Astrocyte (in vitro differentiated cells and primary cell): ENCODE measurements around the gene ACAA1. TPM values are rescaled to one million over a fixed set of nuclear protein-coding genes. Genes with fewer than 3 reads are reported as not detected.
"Not testable (repeated sequence)": the region's sequence is repeated elsewhere in the genome, so short reads cannot be mapped to it uniquely, and the experiment has no call there.

Source experiments
- DNase-seq: peaks from one replicate; pipeline ENCODE4 v3.0.0-alpha.2; 2010; ENCODE audit warnings: low read depth
- FAIRE-seq: peaks from 2 replicates; lab custom pipeline; 2011; peaks lifted over from hg19 to GRCh38; lab: Jason Lieb, UNC
- H2AFZ ChIP-seq: 2 replicates; pipeline ENCODE4 v1.6.0; 2012; ENCODE audit warnings: low read depth, low read length, inconsistent platforms
- H3K27ac ChIP-seq: 2 replicates; pipeline ENCODE4 v1.5.1; 2011; ENCODE audit warnings: low read depth, low read length, inconsistent platforms
- H3K27me3 ChIP-seq: 2 replicates; pipeline ENCODE4 v1.6.0; 2011; ENCODE audit warnings: low read length, inconsistent platforms; ENCODE audit not compliant: insufficient read depth
- H3K36me3 ChIP-seq: 2 replicates; pipeline ENCODE4 v1.5.1; 2011; ENCODE audit warnings: low read length, inconsistent platforms; ENCODE audit not compliant: insufficient read depth
- H3K4me1 ChIP-seq: 2 replicates; pipeline ENCODE4 v1.5.1; 2011; ENCODE audit warnings: low read length, inconsistent platforms; ENCODE audit not compliant: insufficient read depth
- H3K4me2 ChIP-seq: 2 replicates; pipeline ENCODE4 v1.6.0; 2012; ENCODE audit warnings: low read length, inconsistent platforms
- H3K4me3 ChIP-seq: 2 replicates; pipeline ENCODE4 v1.5.1; 2011; ENCODE audit warnings: low read depth, mild to moderate bottlenecking, low read length, inconsistent platforms; ENCODE audit not compliant: insufficient read depth
- H3K79me2 ChIP-seq: 2 replicates; pipeline ENCODE4 v1.6.0; 2012; ENCODE audit warnings: mild to moderate bottlenecking, low read length, inconsistent platforms; ENCODE audit not compliant: insufficient read depth
- H3K9ac ChIP-seq: 2 replicates; pipeline ENCODE4 v1.6.0; 2012; ENCODE audit warnings: mild to moderate bottlenecking, low read length, inconsistent platforms
- H3K9me3 ChIP-seq: 2 replicates; pipeline ENCODE4 v1.5.1; 2012; ENCODE audit warnings: low read depth, mild to moderate bottlenecking, low read length, inconsistent platforms; ENCODE audit not compliant: insufficient read depth
- H4K20me1 ChIP-seq: 2 replicates; pipeline ENCODE4 v1.6.0; 2012; ENCODE audit warnings: low read length, inconsistent platforms; ENCODE audit not compliant: insufficient read depth
- H3K27ac Mint-ChIP-seq: one replicate; pipeline ENCODE4 v1.8.0; 2021; ENCODE audit warnings: mild to moderate bottlenecking, mixed read lengths; ENCODE audit not compliant: unreplicated experiment
- H3K27me3 Mint-ChIP-seq: one replicate; pipeline ENCODE4 v1.8.0; 2021; ENCODE audit warnings: low read depth, mixed read lengths; ENCODE audit not compliant: unreplicated experiment
- H3K36me3 Mint-ChIP-seq: one replicate; pipeline ENCODE4 v1.8.0; 2021; ENCODE audit warnings: low read depth, mixed read lengths; ENCODE audit not compliant: unreplicated experiment
- H3K4me1 Mint-ChIP-seq: one replicate; pipeline ENCODE4 v1.8.0; 2021; ENCODE audit warnings: low read depth, mixed read lengths; ENCODE audit not compliant: unreplicated experiment
- H3K4me3 Mint-ChIP-seq: one replicate; pipeline ENCODE4 v1.8.0; 2021; ENCODE audit warnings: mild to moderate bottlenecking, moderate library complexity, mixed read lengths; ENCODE audit not compliant: unreplicated experiment
- H3K9me3 Mint-ChIP-seq: one replicate; pipeline ENCODE4 v1.8.0; 2021; ENCODE audit warnings: mild to moderate bottlenecking, mixed read lengths; ENCODE audit not compliant: unreplicated experiment
- CTCF ChIP-seq: IDR thresholded peaks from 2 replicates; pipeline ENCODE4 v1.5.1; 2011; ENCODE audit warnings: low read depth, mild to moderate bottlenecking, inconsistent platforms, low read length, moderate library complexity; ENCODE audit not compliant: insufficient read depth
- EZH2 ChIP-seq: IDR thresholded peaks from 2 replicates; pipeline ENCODE4 v1.6.1; 2012; ENCODE audit warnings: mild to moderate bottlenecking, low read length, inconsistent platforms; ENCODE audit not compliant: insufficient read depth
- total RNA-seq: library from RNA; stranded (reverse); gene quantifications from 2 replicates; pipeline ENCODE4 v1.2.1, GENCODE V29; 2021

Gene ACAA1
- total RNA-seq, 1 donor from 2014 or later: 69.4 TPM

GRCh38 chr3:38088126-38089078, 48.5 kb downstream of the ACAA1 start:
- Histone ChIP-seq H3K9me3 (peaks cover 6% of the 10 kb centered on the region), H4K20me1 (no peaks in the 10 kb centered on the region), H3K36me3 (no peaks in the 10 kb centered on the region), H2AFZ (no peak overlapping the region), H3K27ac (no peak overlapping the region), H3K4me1 (no peaks in the 10 kb centered on the region), H3K27me3 (peaks cover 3% of the 10 kb centered on the region), H3K4me3 (no peak overlapping the region), H3K79me2 (no peaks in the 10 kb centered on the region), H3K4me2 (no peak overlapping the region), H3K9ac (no peak overlapping the region)
- peaks cover 22% of the 10 kb centered on the region for H3K27me3 Mint-ChIP-seq
- DNase-seq: no peak
- no peak overlapping the region for H3K4me3 Mint-ChIP-seq
- peaks cover 12% of the 10 kb centered on the region for H3K9me3 Mint-ChIP-seq
- H3K27ac Mint-ChIP-seq: no peak overlapping the region
- H3K36me3 Mint-ChIP-seq: no peaks in the 10 kb centered on the region
- no peak for TF ChIP-seq EZH2
- no peak for TF ChIP-seq CTCF
- H3K4me1 Mint-ChIP-seq: no peaks in the 10 kb centered on the region
- no peak for FAIRE-seq

GRCh38 chr3:38087278-38087677, 49.6 kb downstream of the ACAA1 start:
- H3K9ac ChIP-seq, H3K4me3 ChIP-seq, H3K4me1 Mint-ChIP-seq, DNase-seq, H3K4me1 ChIP-seq, H2AFZ ChIP-seq, H3K4me3 Mint-ChIP-seq, H3K79me2 ChIP-seq, H3K36me3 ChIP-seq, H3K9me3 ChIP-seq, FAIRE-seq, H3K27ac Mint-ChIP-seq, H4K20me1 ChIP-seq, H3K27me3 ChIP-seq, H3K36me3 Mint-ChIP-seq, H3K27ac ChIP-seq, H3K4me2 ChIP-seq: not testable (repeated sequence)
- Mint-ChIP-seq H3K27me3 (peaks cover 17% of the 10 kb centered on the region), H3K9me3 (peaks cover 16% of the 10 kb centered on the region)

GRCh38 chr3:38086496-38086895, 50.4 kb downstream of the ACAA1 start:
- TF ChIP-seq CTCF (no peak), EZH2 (no peak)
- Histone ChIP-seq H3K4me3 (no peak overlapping the region), H3K4me2 (no peak overlapping the region), H3K27me3 (no peaks in the 10 kb centered on the region), H3K79me2 (no peaks in the 10 kb centered on the region), H4K20me1 (no peaks in the 10 kb centered on the region), H3K9me3 (peaks cover 6% of the 10 kb centered on the region), H3K4me1 (no peaks in the 10 kb centered on the region), H3K36me3 (no peaks in the 10 kb centered on the region), H3K27ac (no peak overlapping the region), H3K9ac (no peak overlapping the region), H2AFZ (no peak overlapping the region)
- FAIRE-seq (no peak), DNase-seq (no peak)
- H3K9me3 Mint-ChIP-seq: peaks cover 16% of the 10 kb centered on the region
- H3K27me3 Mint-ChIP-seq: peaks cover 13% of the 10 kb centered on the region
- H3K27ac Mint-ChIP-seq: no peak overlapping the region
- no peaks in the 10 kb centered on the region for H3K4me1 Mint-ChIP-seq
- H3K4me3 Mint-ChIP-seq: no peak overlapping the region
- H3K36me3 Mint-ChIP-seq: no peaks in the 10 kb centered on the region
